Liver (tissue), 2 donors: ENCODE measurements around the gene NDUFA11.

Experiments
- YY1 ChIP-seq: IDR thresholded peaks from 2 replicates; pipeline ENCODE4 v1.6.1; 2016; ENCODE audit warnings: antibody characterized with exemption, mild to moderate bottlenecking
- TF ChIP-seq, protein P1 (sequence below): fragments of 150-350 bp; IDR thresholded peaks from 2 replicates; pipeline ENCODE4 v1.5.1; 2017; ENCODE audit warnings: improper control_type of control experiment, low read depth, low read length; ENCODE audit not compliant: missing input control
- donor health status: healthy.

DNA sequence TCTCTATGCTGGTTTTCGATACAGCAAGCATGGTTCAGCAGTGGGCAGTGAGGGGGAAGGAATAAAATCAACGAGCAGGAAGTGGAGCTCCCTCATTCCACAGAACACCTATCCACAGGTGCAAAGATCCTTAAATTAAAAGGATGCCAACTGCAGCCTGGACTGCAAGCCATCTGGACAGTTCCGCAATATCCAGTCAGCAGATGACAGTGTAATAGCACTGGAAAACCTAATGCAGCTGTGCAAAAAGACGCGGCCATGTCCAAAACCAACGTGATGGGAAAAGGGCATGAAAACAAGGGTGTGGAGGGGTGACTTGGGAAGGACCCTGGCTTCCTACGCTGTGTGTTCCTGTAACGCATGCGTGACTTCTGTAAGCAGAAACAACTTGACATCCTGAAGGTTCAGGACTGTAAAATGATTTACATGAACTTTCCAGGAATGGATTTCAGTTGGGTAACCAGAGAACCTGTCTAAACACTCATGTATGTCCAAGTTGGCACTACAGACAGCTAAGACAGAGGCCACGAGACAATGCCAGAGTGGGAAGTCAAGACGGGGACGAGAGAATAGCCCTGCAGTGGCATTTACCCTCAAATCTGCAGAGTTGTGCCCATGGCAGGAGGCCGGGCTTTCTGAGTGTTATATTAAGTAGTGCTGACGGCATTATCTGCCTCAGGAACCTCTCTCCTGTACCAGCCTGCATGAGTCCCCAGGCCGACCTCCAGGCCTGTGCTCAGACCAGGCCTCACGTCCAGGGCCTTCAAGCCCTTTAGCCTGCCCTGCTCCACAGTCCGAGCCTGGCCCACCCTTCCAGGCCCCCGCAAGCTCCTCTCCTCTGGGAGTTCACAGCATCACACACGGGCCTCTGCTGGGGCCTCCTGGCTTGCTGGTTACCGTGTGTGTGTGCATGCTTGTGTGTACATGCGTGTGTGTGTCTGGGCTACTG, 36.9 kb upstream of the NDUFA11 start:
- TF ChIP-seq, protein P1, sequence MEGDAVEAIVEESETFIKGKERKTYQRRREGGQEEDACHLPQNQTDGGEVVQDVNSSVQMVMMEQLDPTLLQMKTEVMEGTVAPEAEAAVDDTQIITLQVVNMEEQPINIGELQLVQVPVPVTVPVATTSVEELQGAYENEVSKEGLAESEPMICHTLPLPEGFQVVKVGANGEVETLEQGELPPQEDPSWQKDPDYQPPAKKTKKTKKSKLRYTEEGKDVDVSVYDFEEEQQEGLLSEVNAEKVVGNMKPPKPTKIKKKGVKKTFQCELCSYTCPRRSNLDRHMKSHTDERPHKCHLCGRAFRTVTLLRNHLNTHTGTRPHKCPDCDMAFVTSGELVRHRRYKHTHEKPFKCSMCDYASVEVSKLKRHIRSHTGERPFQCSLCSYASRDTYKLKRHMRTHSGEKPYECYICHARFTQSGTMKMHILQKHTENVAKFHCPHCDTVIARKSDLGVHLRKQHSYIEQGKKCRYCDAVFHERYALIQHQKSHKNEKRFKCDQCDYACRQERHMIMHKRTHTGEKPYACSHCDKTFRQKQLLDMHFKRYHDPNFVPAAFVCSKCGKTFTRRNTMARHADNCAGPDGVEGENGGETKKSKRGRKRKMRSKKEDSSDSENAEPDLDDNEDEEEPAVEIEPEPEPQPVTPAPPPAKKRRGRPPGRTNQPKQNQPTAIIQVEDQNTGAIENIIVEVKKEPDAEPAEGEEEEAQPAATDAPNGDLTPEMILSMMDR, result no peak
- TF ChIP-seq YY1, result no peak
